DOHH2 (cell line): Measurements from ENCODE around the gene SLC8B1.

ENCODE experiments used
- H3F3A ChIP-seq: fragments of 200-600 bp; sonication (generic), shearing (Covaris generic); 2 replicates; pipeline ENCODE4 v1.6.0; 2016; ENCODE audit warnings: antibody characterized with exemption, mild to moderate bottlenecking; ENCODE audit not compliant: control insufficient read depth, insufficient read depth
- H3K27ac ChIP-seq: fragments of 200-600 bp; sonication (generic); 2 replicates; pipeline ENCODE4 v1.5.1; 2014; ENCODE audit warnings: low read depth, mild to moderate bottlenecking, low read length, moderate library complexity
- H3K27me3 ChIP-seq: fragments of 200-600 bp; sonication (generic); 2 replicates; pipeline ENCODE4 v1.6.1; 2014; ENCODE audit warnings: mild to moderate bottlenecking, low read length, mixed read lengths; ENCODE audit not compliant: control insufficient read depth
- H3K36me3 ChIP-seq: fragments of 200-600 bp; sonication (generic); 2 replicates; pipeline ENCODE4 v1.6.1; 2014; ENCODE audit warnings: mild to moderate bottlenecking, low read length, moderate library complexity, mixed read lengths; ENCODE audit not compliant: control insufficient read depth
- H3K4me1 ChIP-seq: fragments of 200-600 bp; sonication (generic); 2 replicates; pipeline ENCODE4 v1.6.1; 2014; ENCODE audit warnings: mild to moderate bottlenecking, low read length, mixed read lengths; ENCODE audit not compliant: control insufficient read depth
- H3K4me2 ChIP-seq: fragments of 200-600 bp; sonication (generic); 2 replicates; pipeline ENCODE4 v1.6.0; 2014; ENCODE audit warnings: mild to moderate bottlenecking, low read length, moderate library complexity
- H3K4me3 ChIP-seq: fragments of 200-600 bp; sonication (generic); 2 replicates; pipeline ENCODE4 v1.5.1; 2014; ENCODE audit warnings: mild to moderate bottlenecking, low read length, mixed read lengths
- H3K79me2 ChIP-seq: fragments of 200-600 bp; sonication (generic); 2 replicates; pipeline ENCODE4 v1.6.1; 2014; ENCODE audit warnings: mild to moderate bottlenecking, low read length, mixed read lengths; ENCODE audit not compliant: control insufficient read depth
- H3K9me2 ChIP-seq: fragments of 200-600 bp; sonication (generic); replicated peaks from 2 replicates; pipeline ENCODE4 v1.6.1; 2014; ENCODE audit warnings: mild to moderate bottlenecking, low read length, mixed read lengths; ENCODE audit not compliant: control insufficient read depth
- H3K9me3 ChIP-seq: fragments of 200-600 bp; sonication (generic); 2 replicates; pipeline ENCODE4 v1.6.1; 2014; ENCODE audit warnings: antibody characterized with exemption, low read length, mixed read lengths; ENCODE audit not compliant: control insufficient read depth, insufficient read depth
- H4K20me1 ChIP-seq: fragments of 200-600 bp; sonication (generic); 2 replicates; pipeline ENCODE4 v1.6.0; 2014; ENCODE audit warnings: low read depth, mild to moderate bottlenecking, antibody characterized with exemption, low read length, moderate library complexity; ENCODE audit not compliant: control insufficient read depth, insufficient read depth
- CTCF ChIP-seq: fragments of 200-600 bp; sonication (generic); IDR thresholded peaks from one replicate; pipeline ENCODE4 v1.5.1; 2014; ENCODE audit warnings: antibody characterized with exemption, mild to moderate bottlenecking, low read depth, low read length; ENCODE audit not compliant: poor library complexity, severe bottlenecking
- EZH2phosphoT487 ChIP-seq: fragments of 200-600 bp; sonication (generic); IDR thresholded peaks from 2 replicates; pipeline ENCODE4 v1.6.1; 2017; ENCODE audit warnings: borderline replicate concordance, mild to moderate bottlenecking, antibody characterized with exemption, low read length, moderate library complexity, mixed read lengths

The SLC8B1 gene

GRCh38 chr12:113351089-113351488 is 16.2 kb upstream of the SLC8B1 start:
- Histone ChIP-seq H3K27ac (no peak overlapping the region), H3K79me2 (no peaks in the 10 kb centered on the region), H4K20me1 (no peaks in the 10 kb centered on the region), H3K4me3 (no peak overlapping the region), H3F3A (no peaks in the 10 kb centered on the region), H3K4me2 (no peak overlapping the region), H3K9me3 (no peaks in the 10 kb centered on the region), H3K27me3 (peaks cover 16% of the 10 kb centered on the region; the same call in 1 of the 2 replicates), H3K36me3 (no peaks in the 10 kb centered on the region), H3K9me2 (no peaks in the 10 kb centered on the region), H3K4me1 (no peaks in the 10 kb centered on the region)
- TF ChIP-seq EZH2phosphoT487 (no peak), CTCF (no peak)

GRCh38 chr12:113348849-113349536 is 14.1 kb upstream of the SLC8B1 start:
- Histone ChIP-seq H3K27me3 (peaks cover 16% of the 10 kb centered on the region; the same call in 1 of the 2 replicates), H3K79me2 (no peaks in the 10 kb centered on the region), H3K4me3 (no peak overlapping the region), H3K36me3 (no peaks in the 10 kb centered on the region), H3K9me2 (no peaks in the 10 kb centered on the region), H4K20me1 (no peaks in the 10 kb centered on the region), H3K27ac (no peak overlapping the region), H3F3A (no peaks in the 10 kb centered on the region), H3K4me1 (no peaks in the 10 kb centered on the region), H3K9me3 (no peaks in the 10 kb centered on the region), H3K4me2 (no peak overlapping the region)
- TF ChIP-seq CTCF, result no peak
- no peak for TF ChIP-seq EZH2phosphoT487

GRCh38 chr12:113347892-113348291 is 13.0 kb upstream of the SLC8B1 start:
- TF ChIP-seq EZH2phosphoT487, result no peak
- TF ChIP-seq CTCF, result no peak
- Histone ChIP-seq H4K20me1 (no peaks in the 10 kb centered on the region), H3K79me2 (no peaks in the 10 kb centered on the region), H3K4me2 (no peak overlapping the region), H3K4me1 (no peaks in the 10 kb centered on the region), H3K4me3 (no peak overlapping the region), H3K9me2 (no peaks in the 10 kb centered on the region), H3K9me3 (no peaks in the 10 kb centered on the region), H3F3A (no peaks in the 10 kb centered on the region), H3K27ac (no peak overlapping the region), H3K36me3 (no peaks in the 10 kb centered on the region), H3K27me3 (peaks cover 16% of the 10 kb centered on the region; the same call in 1 of the 2 replicates)
